Mammary microvascular endothelial cell (primary cell): ENCODE data around the gene TRIM71. TPM values are rescaled to one million over a fixed set of nuclear protein-coding genes. Genes with fewer than 3 reads are reported as not detected.

Source experiments
- total RNA-seq: library from RNA; depleted of rRNA; stranded (reverse); fragments of >200 nt; gene quantifications from 2 replicates; pipeline ENCODE4 v1.2.3, GENCODE V29; 2015

TRIM71 gene
- total RNA-seq, result not detected in 2 replicates

GRCh38 chr3:32817558-32818228 lies at the start of gene TRIM71:
Gene TRIM71 (plus strand): TSS chr3:32817997. CDS start chr3:32818081, 84 bp downstream.

Other genes starting within 250 kb of the TRIM71 start
- gene DYNC1LI1, start 247.1 kb upstream of the TRIM71 start, total RNA-seq, result 50.0 and 51.1 TPM in 2 replicates
- gene CNOT10, start 132.8 kb upstream of the TRIM71 start, total RNA-seq, result 11.6 and 15.2 TPM in 2 replicates
- 2.3 and 2.6 TPM in 2 replicates for gene CCR4, start 133.6 kb downstream of the TRIM71 start, total RNA-seq